Frontal cortex (tissue), 4 donors: Measurements from ENCODE around the gene GTF3A. TPM values are rescaled to one million over a fixed set of nuclear protein-coding genes. Genes with fewer than 3 reads are reported as not detected.

Experiments
- DNase-seq, 2 donors: peaks; one replicate each; pipeline ENCODE4 v3.0.0; 2012; ENCODE audit warnings: low spot score in 2 of 2
- FAIRE-seq: peaks from 2 replicates; lab custom pipeline; 2012; peaks lifted over from hg19 to GRCh38; lab: Jason Lieb, UNC
- total RNA-seq: library from RNA; depleted of rRNA; stranded (reverse); fragments of >200 nt; gene quantifications from one replicate; pipeline ENCODE4 v1.2.3, GENCODE V29; 2014
- donor health status: control.
- donor health status: control.
- donor health status: control.

GTF3A gene
- total RNA-seq, 1 donor from 2014 or later = 94.6 TPM

DNA sequence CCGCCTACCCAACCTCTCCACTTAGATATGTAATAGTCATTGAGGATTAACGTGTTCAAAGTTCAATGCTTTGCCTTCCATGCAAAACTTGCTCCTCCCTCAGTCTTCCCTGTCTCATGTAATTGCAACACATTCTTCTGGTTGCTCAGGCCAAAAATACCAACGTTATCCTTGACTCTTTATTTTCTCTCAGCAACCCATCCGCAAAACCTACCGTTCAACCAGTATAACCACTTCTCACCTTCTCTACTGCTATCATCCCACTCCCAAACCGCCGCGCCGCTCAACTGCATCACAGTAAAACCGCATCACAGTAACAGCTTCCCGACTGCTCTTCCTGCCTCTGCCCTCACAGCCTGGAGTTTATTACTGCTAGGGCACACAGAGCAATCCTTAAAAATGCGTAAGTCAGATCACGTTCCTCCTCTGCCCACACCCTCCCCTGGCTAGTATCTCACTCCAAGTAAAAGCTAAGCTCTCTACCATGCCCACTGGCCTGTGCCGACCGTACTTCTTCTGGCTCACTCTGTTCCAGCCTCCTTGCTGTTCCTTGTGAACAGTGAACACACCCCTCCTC, 17.7 kb downstream of the GTF3A start:
- DNase-seq = no peak
- FAIRE-seq = no peak

DNA sequence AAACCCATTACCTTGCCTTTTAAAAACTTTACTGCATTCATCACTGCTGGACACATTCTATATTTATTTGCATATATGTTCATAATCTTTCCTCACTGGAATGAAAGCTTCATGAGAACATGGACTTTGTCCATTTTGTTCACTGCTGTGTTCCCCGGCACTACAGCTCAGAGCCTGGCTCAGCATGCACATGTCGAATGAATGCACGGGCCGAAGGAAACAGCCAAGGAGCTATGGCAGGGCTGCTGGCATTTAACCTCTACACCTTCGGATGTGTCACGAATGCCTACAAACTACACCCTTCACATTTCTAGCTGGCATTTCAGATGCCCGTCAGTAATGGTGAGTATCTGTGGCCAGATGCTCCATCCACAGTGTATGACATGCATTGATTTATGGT, 18.4 kb downstream of the GTF3A start:
- FAIRE-seq (no peak), DNase-seq (no peak)

- DNase-seq = no peak
- FAIRE-seq = no peak
Observed at GRCh38 chr13:27446986-27447583, 22.7 kb downstream of the GTF3A start.

GRCh38 chr13:27448308-27448707, 23.9 kb downstream of the GTF3A start:
- no peak for DNase-seq
- FAIRE-seq = no peak

DNA sequence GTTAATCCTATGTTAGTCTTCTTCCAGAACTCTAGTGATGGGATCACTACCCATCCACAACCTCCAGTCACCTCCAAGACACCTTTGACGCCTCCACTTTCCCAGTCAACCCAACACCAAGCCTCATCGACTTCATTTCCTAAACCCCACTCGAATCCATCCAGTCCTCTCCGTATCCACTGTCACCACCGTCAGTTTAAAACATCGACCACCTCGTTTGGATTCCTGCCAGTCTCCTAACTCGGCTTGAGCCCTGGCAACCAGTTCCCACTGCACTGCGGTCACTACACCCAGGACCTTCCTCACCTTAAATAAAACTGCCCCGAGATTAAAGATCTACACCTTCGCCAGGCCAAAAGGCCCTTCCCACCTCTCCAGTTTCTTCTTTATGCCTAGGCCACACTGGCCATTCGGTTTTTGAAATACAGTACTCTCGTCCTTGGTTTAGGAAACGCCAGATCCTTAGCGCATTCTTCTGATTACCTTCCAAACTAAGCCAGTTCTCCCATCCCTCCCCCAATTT, 24.7 kb downstream of the GTF3A start:
- no peak for FAIRE-seq
- no peak for DNase-seq

DNA sequence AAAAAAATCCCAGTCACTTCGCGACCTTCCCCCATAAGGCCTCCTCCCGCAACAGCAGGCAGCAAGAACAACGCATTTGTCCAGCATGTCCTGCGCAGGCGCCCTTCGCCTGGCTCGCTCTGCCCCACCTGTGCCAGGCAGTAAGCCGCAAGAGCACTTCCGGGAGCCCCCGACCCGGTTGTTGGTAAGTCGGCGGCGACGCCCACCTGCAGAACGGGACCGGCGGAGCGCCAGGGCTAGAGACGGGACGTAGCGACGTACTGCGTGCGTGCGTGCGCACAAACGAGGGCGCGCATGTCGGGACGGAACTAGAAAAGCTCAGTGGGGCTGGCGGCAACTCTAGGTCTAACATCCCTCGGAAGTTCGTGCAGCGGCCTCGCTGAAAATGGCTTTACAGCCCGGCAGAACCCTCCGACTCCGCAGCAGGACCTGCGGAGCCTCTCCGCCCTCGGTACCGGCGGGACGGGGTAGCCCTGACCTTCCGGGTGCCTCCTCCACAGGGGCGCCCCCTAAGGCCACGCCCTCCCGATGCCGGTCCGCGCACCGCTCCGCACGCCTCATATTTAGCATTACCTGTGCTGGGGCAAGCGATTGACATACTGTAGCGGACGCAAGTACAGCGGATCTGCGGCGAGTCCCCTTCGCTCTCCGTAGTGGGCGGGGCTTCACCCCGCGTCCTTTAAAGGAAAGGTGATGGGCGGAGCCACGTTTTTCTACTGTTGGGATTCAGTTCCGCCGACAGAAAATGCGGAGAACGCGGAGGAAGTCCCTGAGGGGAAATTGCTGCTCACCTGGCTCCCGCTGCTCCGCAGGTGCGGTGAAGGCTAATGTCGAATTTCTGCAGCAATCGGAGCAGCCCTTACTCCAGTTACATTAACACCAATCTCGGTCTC, 25.8 kb downstream of the GTF3A start, which contains the start of gene MTIF3:
TSS of gene MTIF3 (minus strand) at position 629 of the 893 bp plus-strand sequence. CDS start 10,116 bp downstream, outside the sequence.
- FAIRE-seq (no peak), DNase-seq (peak; percentile 88)

DNA sequence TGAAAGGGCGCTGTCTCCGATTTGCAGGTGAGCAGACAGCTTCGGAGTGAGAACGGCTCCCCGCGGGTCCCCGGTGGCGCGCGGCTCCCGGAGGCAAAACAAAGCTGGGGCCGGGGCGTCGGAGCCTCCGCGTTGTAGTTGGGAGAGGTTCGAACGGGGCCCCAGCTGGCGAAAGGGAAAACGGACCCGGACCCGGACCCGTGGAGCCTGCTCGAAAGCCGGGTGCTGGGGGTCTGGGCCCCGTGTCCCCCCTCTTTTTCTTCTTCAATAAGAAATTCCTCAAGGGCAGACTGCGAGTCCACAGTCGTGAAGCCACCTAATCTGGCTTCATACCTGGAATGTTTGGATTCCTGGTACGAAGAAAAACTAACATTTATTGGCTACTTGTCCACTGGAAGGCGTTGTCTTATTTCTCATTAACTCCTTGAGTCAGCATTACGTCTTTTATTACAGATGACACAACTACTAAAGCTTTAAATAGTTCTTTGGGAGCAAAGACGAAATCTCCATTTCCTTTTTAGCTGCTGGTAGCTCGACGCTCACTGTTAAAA, 26.6 kb downstream of the GTF3A start:
- DNase-seq (peak in 1 of 2 donors; percentile 41), FAIRE-seq (no peak)

- FAIRE-seq = no peak
- no peak for DNase-seq
Observed at GRCh38 chr13:27455331-27455855, 31.0 kb downstream of the GTF3A start.

DNA sequence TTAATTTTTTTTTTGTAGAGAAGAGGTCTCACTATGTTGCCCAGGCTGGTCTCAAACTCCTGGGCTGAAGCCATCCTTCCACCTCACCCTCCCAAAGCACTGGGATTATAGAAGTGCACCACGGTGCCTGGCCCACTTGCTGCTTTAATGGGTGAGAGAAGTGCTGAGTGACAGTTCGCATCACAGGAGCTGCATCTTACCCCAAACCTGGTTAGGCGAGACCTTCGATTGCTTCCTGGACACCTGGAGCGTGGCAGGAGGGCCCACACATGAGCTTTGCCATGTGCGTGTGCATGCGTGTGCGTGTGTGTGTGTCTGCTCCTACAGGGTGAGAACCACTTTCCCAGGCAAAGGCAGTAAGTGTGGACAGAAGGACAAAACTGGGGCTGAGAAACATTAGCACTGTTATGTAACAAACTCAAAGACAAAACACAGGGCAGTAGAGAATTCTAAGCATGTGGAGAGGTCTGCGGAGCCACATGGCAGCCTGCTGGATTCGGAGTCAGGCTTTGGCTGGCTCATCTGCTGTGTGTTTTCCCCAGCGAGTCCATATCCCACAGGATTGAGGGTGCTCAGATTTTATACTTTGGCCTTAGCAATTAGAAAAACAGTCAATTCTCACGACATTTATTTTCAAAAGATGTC, 37.6 kb downstream of the GTF3A start:
- no peak for DNase-seq
- no peak for FAIRE-seq

DNA sequence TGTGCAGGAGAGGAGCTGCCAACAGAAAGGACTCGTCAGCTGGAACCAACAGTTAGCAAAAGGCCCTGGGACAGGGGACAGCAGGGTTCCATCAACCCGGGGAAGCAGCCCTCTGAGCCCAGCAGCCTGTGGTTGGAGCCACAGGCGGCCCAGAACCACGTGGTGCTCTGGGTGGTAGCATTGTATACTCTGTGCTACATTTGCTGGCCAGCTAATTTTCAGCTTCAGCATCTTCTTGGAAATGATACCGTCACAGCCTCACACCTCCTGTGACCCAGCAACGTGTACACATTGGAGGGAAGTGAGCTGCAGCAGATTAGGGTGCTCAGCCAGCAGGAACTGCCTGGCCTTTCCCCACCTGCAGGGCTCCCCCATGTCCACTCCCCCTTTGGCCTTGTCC, 39.1 kb downstream of the GTF3A start:
- DNase-seq = no peak
- no peak for FAIRE-seq

GRCh38 chr13:27465611-27466010, 41.2 kb downstream of the GTF3A start:
- FAIRE-seq (no peak), DNase-seq (no peak)

DNA sequence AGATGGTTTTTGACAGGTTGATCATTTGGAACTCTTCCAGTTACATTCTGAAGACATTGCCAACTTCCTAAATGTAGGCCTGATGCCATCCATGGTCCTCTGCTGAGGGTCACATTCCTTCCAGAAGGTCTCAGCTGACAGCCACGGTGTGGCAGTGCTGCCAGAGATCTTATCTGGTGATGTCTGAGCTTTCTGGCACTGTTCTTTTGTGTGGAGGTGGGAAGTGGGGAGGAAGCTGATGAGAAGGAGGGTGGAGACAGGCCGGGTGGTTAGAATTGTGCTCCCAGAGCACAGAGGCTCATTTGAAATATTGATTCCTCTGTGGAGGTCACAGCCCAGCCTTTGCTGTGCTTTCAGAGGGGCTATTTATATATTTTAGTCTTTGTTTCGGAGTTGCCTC, 42.1 kb downstream of the GTF3A start:
- FAIRE-seq = no peak

GRCh38 chr13:27470075-27470820, 45.8 kb downstream of the GTF3A start:
- FAIRE-seq (no peak), DNase-seq (no peak)

More for the DNA sequence above, 42.1 kb downstream of the GTF3A start:
- DNase-seq = no peak

- no peak for DNase-seq
- FAIRE-seq = no peak
Observed at GRCh38 chr13:27472441-27472840, 48.0 kb downstream of the GTF3A start.

DNA sequence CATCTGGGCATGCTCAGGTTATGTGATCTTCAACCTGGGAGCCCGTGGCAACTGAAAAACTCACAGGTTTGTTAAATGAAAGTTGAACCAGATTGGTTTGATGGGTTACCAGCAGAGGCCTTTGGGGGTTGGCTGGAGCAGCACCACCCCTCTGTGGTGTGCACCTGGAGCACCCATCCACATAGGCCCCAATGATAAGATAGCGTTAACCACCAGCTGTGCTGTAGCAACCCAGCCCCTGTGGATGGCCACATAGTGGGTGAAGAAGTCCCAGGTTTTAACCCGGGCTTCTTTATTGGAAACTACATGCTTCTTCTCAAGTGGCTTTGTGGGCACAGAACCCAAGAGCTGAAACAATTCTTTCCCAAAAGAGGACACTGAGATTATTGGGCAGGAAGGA, 48.5 kb downstream of the GTF3A start:
- DNase-seq (no peak), FAIRE-seq (no peak)

DNA sequence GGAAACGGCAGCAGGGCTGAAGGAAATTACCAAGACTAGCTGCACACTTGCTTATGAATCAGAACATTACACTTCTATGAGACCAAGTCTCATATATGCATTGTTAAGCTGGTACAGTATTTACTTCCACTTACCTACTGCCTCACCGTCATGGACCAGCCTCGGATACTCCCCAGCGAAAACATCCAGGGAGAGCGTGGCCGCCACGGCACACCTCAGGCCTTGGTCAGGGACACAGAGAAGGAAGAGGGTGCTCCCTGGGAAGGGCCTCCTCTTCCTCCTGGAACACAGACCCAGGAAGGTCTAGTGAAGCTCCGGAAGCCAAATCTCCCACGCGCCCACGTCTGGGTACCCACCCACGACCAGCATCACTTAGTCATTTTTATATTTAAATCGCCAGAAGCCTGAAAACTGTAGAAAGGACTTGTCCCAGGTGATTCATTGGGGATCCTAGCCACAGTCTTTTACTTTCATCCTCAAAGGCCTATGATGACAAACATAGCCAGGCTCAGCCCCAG, 50.4 kb downstream of the GTF3A start:
- DNase-seq (no peak), FAIRE-seq (no peak)

- no peak for FAIRE-seq
- DNase-seq = no peak
Observed at GRCh38 chr13:27476943-27477703, 52.7 kb downstream of the GTF3A start.

DNA sequence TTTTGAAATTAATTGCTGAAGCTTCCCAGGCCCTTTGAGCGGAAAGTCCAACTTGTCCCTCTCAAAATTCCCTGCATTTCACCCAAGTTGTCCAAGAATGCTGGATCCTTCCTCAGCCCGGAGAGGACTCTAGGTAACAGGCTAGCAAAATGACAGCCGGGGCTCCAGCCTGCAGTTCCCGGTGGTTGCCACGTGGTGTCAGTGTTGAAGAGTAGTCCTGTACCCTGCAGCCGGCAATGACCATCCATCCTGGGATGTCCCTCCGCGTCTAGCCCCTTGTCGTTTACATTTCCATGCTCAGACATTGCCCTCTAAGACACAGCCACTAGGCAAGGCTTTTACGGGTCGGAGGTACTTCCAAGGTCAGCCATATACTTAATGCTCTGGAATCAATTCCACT, 57.3 kb downstream of the GTF3A start:
- no peak for FAIRE-seq

More for the DNA sequence above, 57.3 kb downstream of the GTF3A start:
- no peak for DNase-seq
